Panc1 (cell line): ENCODE results near the gene KLF2.

Experiments used
- CTCF ChIP-seq: fragments of 450-650 bp; IDR thresholded peaks from 2 replicates; pipeline ENCODE4 v1.5.1; 2017; ENCODE audit warnings: mild to moderate bottlenecking
- POLR2AphosphoS5 ChIP-seq: IDR thresholded peaks from 2 replicates; pipeline ENCODE4 v1.6.1; 2012; ENCODE audit warnings: mild to moderate bottlenecking, low read depth, low read length, moderate library complexity
- REST ChIP-seq, 2 experiments: IDR thresholded peaks; 2 replicates each; pipeline ENCODE4 v1.6.1; 2011 to 2012; ENCODE audit warnings: low read depth in 2 of 2, control low read depth in 1 of 2, low read length in 1 of 2, mild to moderate bottlenecking in 1 of 2, moderate library complexity in 1 of 2; ENCODE audit not compliant: insufficient read depth in 1 of 2

- TF ChIP-seq CTCF (peak; percentile 69; the same call in 1 of the 2 replicates), POLR2AphosphoS5 (no peak), REST (IDR thresholded peaks at IDR 0.05; ENCODE audit: insufficient read depth in 1 of 2, low read depth in 2 of 2, low read length in 1 of 2) (no peak)
These were observed 518 bp downstream of the KLF2 start for GRCh38 chr19:16325161-16325527.
